Neuronal stem cell (in vitro differentiated cells): ENCODE data around the gene PLD2.

Experiments used
- DNase-seq: peaks from one replicate; pipeline ENCODE4 v3.0.0-alpha.2; 2013; ENCODE audit warnings: low spot score
- H2AFZ ChIP-seq: one replicate; pipeline ENCODE4 v1.6.1; 2013; ENCODE audit warnings: mild to moderate bottlenecking, low read length, inconsistent platforms
- H2AK5ac ChIP-seq: 2 replicates; pipeline ENCODE4 v1.6.1; 2013; ENCODE audit warnings: low read depth, mild to moderate bottlenecking, inconsistent platforms, low read length, moderate library complexity, mixed read lengths
- H2BK120ac ChIP-seq: 2 replicates; pipeline ENCODE4 v1.6.1; 2013; ENCODE audit warnings: low read depth, mild to moderate bottlenecking, inconsistent platforms, low read length, moderate library complexity, mixed read lengths
- H2BK12ac ChIP-seq: one replicate; pipeline ENCODE4 v1.6.1; 2013; ENCODE audit warnings: low read length, inconsistent platforms
- H2BK15ac ChIP-seq: 2 replicates; pipeline ENCODE4 v1.6.1; 2013; ENCODE audit warnings: mild to moderate bottlenecking, low read length, inconsistent platforms, mixed read lengths
- H2BK5ac ChIP-seq: one replicate; pipeline ENCODE4 v1.6.1; 2013; ENCODE audit warnings: inconsistent platforms, mild to moderate bottlenecking, low read length, moderate library complexity
- H3K14ac ChIP-seq: one replicate; pipeline ENCODE4 v1.6.1; 2013; ENCODE audit warnings: low read length, inconsistent platforms
- H3K18ac ChIP-seq: 2 replicates; pipeline ENCODE4 v1.6.1; 2013; ENCODE audit warnings: low read length, inconsistent platforms
- H3K23ac ChIP-seq: 2 replicates; pipeline ENCODE4 v1.6.1; 2013; ENCODE audit warnings: low read depth, mild to moderate bottlenecking, mixed read lengths, low read length, inconsistent platforms; ENCODE audit not compliant: poor library complexity
- H3K27ac ChIP-seq: replicated peaks from 3 replicates; pipeline ENCODE4 v1.5.1; 2013; ENCODE audit warnings: low read length, inconsistent platforms
- H3K27me3 ChIP-seq, 3 experiments: 2 replicates each; pipeline ENCODE4 v1.6.1; 2013; ENCODE audit warnings: low read length in 3 of 3, mild to moderate bottlenecking in 2 of 3, inconsistent platforms in 1 of 3, low read depth in 1 of 3, mixed read lengths in 1 of 3, moderate library complexity in 1 of 3; ENCODE audit not compliant: control insufficient read depth in 3 of 3, insufficient read depth in 3 of 3
- H3K36me3 ChIP-seq, 2 donors: replicated peaks in 1 of 2; 2 replicates each; pipeline ENCODE4 v1.6.1; 2013; ENCODE audit warnings: low read length in 2 of 2; ENCODE audit not compliant: control insufficient read depth in 2 of 2, insufficient read depth in 2 of 2
- H3K4ac ChIP-seq: 2 replicates; pipeline ENCODE4 v1.6.1; 2013; ENCODE audit warnings: inconsistent platforms, mild to moderate bottlenecking, low read length, moderate library complexity
- H3K4me1 ChIP-seq, 2 donors: 1 replicate in 1 of 2; 2 replicates in 1 of 2; pipeline ENCODE4 v1.6.1; 2013; ENCODE audit warnings: low read length in 2 of 2, low read depth in 1 of 2; ENCODE audit not compliant: control insufficient read depth in 2 of 2, insufficient read depth in 1 of 2
- H3K4me2 ChIP-seq: one replicate; pipeline ENCODE4 v1.6.1; 2013; ENCODE audit warnings: mild to moderate bottlenecking, low read length, inconsistent platforms; ENCODE audit not compliant: insufficient read depth, poor library complexity, severe bottlenecking
- H3K4me3 ChIP-seq, 2 donors: 2 replicates each; pipeline ENCODE4 v1.5.1; 2013; ENCODE audit warnings: low read length in 2 of 2, mild to moderate bottlenecking in 2 of 2, inconsistent platforms in 1 of 2, moderate library complexity in 1 of 2
- H3K79me1 ChIP-seq: one replicate; pipeline ENCODE4 v1.6.1; 2013; ENCODE audit warnings: low read depth, mild to moderate bottlenecking, inconsistent platforms, low read length, moderate library complexity
- H3K9ac ChIP-seq: one replicate; pipeline ENCODE4 v1.6.1; 2013; ENCODE audit warnings: mild to moderate bottlenecking, low read depth, low read length, inconsistent platforms; ENCODE audit not compliant: poor library complexity
- H3K9me3 ChIP-seq, 2 donors: replicated peaks in 1 of 2; 2 replicates each; pipeline versions ENCODE3 to v1.6.1; 2013; ENCODE audit warnings: low read length in 2 of 2, mild to moderate bottlenecking in 2 of 2, inconsistent platforms in 1 of 2, low read depth in 1 of 2, mixed read lengths in 1 of 2, moderate library complexity in 1 of 2; ENCODE audit not compliant: control insufficient read depth in 2 of 2, insufficient read depth in 1 of 2
- H4K8ac ChIP-seq: one replicate; pipeline ENCODE4 v1.6.1; 2013; ENCODE audit warnings: low read depth, mild to moderate bottlenecking, inconsistent platforms, low read length, moderate library complexity
- H4K91ac ChIP-seq: one replicate; pipeline ENCODE4 v1.6.1; 2013; ENCODE audit warnings: low read length, low read depth, mild to moderate bottlenecking, inconsistent platforms; ENCODE audit not compliant: poor library complexity
- WGBS, 2 donors: extraction: QIAGEN DNeasy Blood & Tissue Kit; methylation state at CpG; one replicate each; pipeline ENCODE4 v1.1.7; 2013; ENCODE audit warnings: missing lambda C conversion rate in 2 of 2, mixed read lengths in 1 of 2; ENCODE audit not compliant: insufficient read length in 2 of 2, insufficient replicate concordance in 1 of 2; ENCODE audit errors: extremely low coverage in 2 of 2; 5-methylcytosine and 5-hydroxymethylcytosine counted together

Gene PLD2

DNA sequence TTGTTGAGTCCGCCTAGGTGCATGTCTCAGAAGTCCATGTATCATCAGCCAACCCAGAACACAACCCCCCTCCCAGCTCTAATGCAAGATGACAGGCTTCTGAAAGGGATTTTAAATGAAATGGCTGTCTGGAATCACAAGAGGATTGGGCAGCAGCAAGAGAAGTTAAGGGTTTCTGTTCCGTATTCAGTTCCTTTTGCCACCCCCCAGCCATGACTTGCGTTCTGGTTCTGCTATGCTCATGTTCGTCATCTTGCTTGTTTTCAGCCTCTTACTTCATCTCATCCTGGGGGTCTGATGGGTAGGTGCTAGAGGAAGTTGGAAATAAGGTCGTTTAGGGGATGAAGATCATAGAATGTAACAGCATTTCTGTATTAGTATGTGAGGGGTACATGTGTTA is 38.2 kb downstream of the PLD2 start:
- no peaks in the 10 kb centered on the region for H3K9me3 ChIP-seq
- H3K79me1 ChIP-seq: no peaks in the 10 kb centered on the region
- no peak overlapping the region for H3K27ac ChIP-seq
- no peak overlapping the region for H4K91ac ChIP-seq
- H3K18ac ChIP-seq: no peak overlapping the region
- no peak overlapping the region for H3K9ac ChIP-seq
- H3K27me3 ChIP-seq: no peaks in the 10 kb centered on the region
- no peak overlapping the region for H3K4ac ChIP-seq
- H3K4me2 ChIP-seq: no peak overlapping the region
- 100% methylated on average over 1 of the region's 5 CpGs; no CpG with 5 or more reads in 1 of the 2 donors for WGBS, 2 donors
- no peak overlapping the region for H2BK12ac ChIP-seq
- no peak overlapping the region for H3K23ac ChIP-seq
- no peak overlapping the region for H2BK120ac ChIP-seq
- no peak for DNase-seq
- H3K4me1 ChIP-seq: peaks cover 0 to 2% of the 10 kb centered on the region in 2 donors
- no peak overlapping the region for H3K14ac ChIP-seq
- H2BK5ac ChIP-seq: no peak overlapping the region
- no peak overlapping the region for H2AK5ac ChIP-seq
- no peak overlapping the region for H2AFZ ChIP-seq
- H3K4me3 ChIP-seq: no peak overlapping the region
- H2BK15ac ChIP-seq: no peak overlapping the region
- H4K8ac ChIP-seq: no peak overlapping the region
- peaks cover 0 to 16% of the 10 kb centered on the region in 2 donors for H3K36me3 ChIP-seq

DNA sequence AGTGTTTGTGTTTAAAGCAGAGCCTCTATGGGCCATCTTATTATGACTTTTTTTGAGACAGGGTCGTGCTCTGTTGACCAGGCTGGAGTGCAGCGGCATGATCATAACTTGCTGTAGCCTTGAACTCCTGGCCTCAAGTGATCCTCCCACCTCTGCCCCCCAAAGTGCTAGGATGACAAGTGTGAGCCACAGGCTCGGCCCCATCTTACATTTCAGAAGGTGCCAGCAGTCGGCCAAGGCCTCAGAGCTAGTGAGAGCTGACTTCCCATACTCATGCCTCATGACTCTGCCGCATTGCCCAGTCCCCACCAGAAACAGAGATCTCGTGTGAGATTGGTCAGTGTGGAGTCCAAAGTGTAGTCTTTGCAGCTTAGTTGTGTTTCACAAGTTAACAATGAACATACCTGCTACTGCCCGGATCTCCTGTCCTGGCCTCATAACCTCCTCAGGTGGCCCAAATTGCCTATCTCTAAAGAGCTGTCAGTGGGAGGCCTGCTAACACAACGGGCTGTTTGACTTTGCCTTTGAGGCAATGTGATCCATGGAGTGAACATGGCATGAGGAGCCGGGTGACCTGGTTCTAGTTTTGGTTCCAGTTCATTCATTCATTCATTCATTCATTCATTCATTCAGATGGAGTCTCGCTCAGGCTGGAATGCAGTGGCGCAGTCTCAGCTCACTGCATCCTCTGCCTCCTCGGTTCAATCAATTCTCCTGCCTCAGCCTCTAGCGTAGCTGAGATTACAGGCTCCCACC is 39.9 kb downstream of the PLD2 start:
- H3K36me3 ChIP-seq: peaks cover 0 to 16% of the 10 kb centered on the region in 2 donors
- H3K23ac ChIP-seq: peak overlapping the region; percentile 39
- no peak overlapping the region for H2BK120ac ChIP-seq
- no peaks in the 10 kb centered on the region for H3K9me3 ChIP-seq
- H3K18ac ChIP-seq: no peak overlapping the region
- no peak overlapping the region for H2AFZ ChIP-seq
- no peak overlapping the region for H2BK15ac ChIP-seq
- no peak overlapping the region for H2BK5ac ChIP-seq
- no peak overlapping the region for H3K4me2 ChIP-seq
- WGBS, 2 donors: no CpG with 5 or more reads among the region's 13 CpGs
- H3K27me3 ChIP-seq: no peaks in the 10 kb centered on the region
- no peak for DNase-seq
- no peak overlapping the region for H4K8ac ChIP-seq
- H4K91ac ChIP-seq: no peak overlapping the region
- no peak overlapping the region for H2BK12ac ChIP-seq
- H3K9ac ChIP-seq: no peak overlapping the region
- H3K79me1 ChIP-seq: no peaks in the 10 kb centered on the region
- no peak overlapping the region for H2AK5ac ChIP-seq
- no peak overlapping the region for H3K4me3 ChIP-seq
- no peak overlapping the region for H3K4ac ChIP-seq
- H3K27ac ChIP-seq: no peak overlapping the region
- H3K14ac ChIP-seq: no peak overlapping the region
- peaks cover 0 to 7% of the 10 kb centered on the region in 2 donors for H3K4me1 ChIP-seq

DNA sequence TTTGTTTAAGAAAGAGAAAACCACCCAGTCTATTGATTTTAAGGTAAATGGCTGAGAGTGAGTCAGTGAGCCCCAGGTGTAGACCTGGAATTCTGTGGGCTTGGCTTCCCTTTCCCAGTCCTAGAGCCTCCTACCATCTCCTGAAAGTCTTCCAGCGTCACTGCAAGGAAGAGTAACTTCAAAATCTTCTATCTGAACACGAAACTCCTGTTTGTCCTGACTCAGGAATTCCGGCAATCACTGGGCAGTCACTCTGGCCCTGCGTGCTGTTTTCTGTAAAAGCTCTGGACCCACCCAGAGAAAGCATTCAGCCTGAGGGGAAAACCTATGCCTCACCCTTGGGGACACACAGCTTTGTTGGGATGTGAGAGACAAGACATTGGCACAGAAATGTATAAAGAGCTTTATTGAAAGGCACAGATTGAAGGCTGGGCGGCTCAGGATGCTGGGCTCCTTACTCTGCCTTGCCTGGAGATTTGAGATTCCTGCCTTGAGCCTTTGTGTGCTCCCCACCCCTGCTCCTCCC is 42.1 kb downstream of the PLD2 start:
- Histone ChIP-seq H4K91ac (no peak overlapping the region), H3K9me3 (no peaks in the 10 kb centered on the region), H3K14ac (no peak overlapping the region), H2AK5ac (no peak overlapping the region), H2BK12ac (no peak overlapping the region), H3K79me1 (no peaks in the 10 kb centered on the region), H4K8ac (no peak overlapping the region), H2AFZ (no peak overlapping the region), H3K18ac (no peak overlapping the region), H3K4ac (no peak overlapping the region), H3K27ac (no peak overlapping the region), H2BK120ac (no peak overlapping the region), H3K36me3 (peaks cover 0 to 7% of the 10 kb centered on the region in 2 donors), H3K27me3 (no peaks in the 10 kb centered on the region), H2BK5ac (no peak overlapping the region), H3K9ac (no peak overlapping the region), H2BK15ac (no peak overlapping the region), H3K23ac (no peak overlapping the region), H3K4me1 (peaks cover 5 to 7% of the 10 kb centered on the region in 2 donors), H3K4me2 (no peak overlapping the region), H3K4me3 (no peak overlapping the region)
- no peak for DNase-seq
- WGBS, 2 donors: no CpG with 5 or more reads among the region's 5 CpGs

DNA sequence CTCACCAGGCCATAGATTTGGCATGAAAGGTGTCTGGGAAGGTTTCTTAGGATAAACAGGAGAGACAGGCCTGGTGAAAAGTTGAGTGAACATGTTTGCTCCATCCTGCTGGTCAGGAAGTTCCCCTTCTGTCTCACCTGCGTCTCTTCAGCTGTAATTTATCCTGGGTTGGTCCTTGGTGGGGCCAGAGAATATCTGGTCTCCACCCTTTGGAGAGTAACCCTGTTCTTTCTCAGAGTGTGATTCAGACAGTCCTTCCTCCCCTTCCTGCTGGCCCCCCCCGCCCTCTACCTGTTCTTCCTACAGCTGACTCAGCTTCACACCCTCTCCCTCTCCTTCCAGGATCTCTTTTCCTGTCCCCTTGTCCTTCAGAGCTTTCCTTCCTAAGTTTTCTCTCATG is 43.3 kb downstream of the PLD2 start:
- Histone ChIP-seq H2AFZ (no peak overlapping the region), H3K23ac (no peak overlapping the region), H3K4me1 (peaks cover 10% of the 10 kb centered on the region in 2 donors), H3K18ac (no peak overlapping the region), H2BK12ac (no peak overlapping the region), H3K14ac (no peak overlapping the region), H4K91ac (no peak overlapping the region), H3K4me3 (no peak overlapping the region), H3K4me2 (no peak overlapping the region), H2BK5ac (no peak overlapping the region), H2AK5ac (no peak overlapping the region), H3K36me3 (peaks cover 0 to 9% of the 10 kb centered on the region in 2 donors), H3K27me3 (no peaks in the 10 kb centered on the region), H4K8ac (no peak overlapping the region), H3K79me1 (no peaks in the 10 kb centered on the region), H3K27ac (no peak overlapping the region), H3K9ac (peak overlapping the region; percentile 18), H3K4ac (no peak overlapping the region), H2BK120ac (no peak overlapping the region), H3K9me3 (no peaks in the 10 kb centered on the region), H2BK15ac (no peak overlapping the region)
- no CpG with 5 or more reads among the region's 2 CpGs for WGBS, 2 donors
- no peak for DNase-seq
